ENCODE data around the gene MMP15. TPM values are rescaled to one million over a fixed set of nuclear protein-coding genes. Genes with fewer than 3 reads are reported as not detected.
"Not testable (repeated sequence)": the region's sequence is repeated elsewhere in the genome, so short reads cannot be mapped to it uniquely, and the experiment has no call there.

Gene MMP15
- polyA plus RNA-seq, 1 of the 3 experiments (the other 2 are of a cell fraction), result 3.1 TPM

GRCh38 chr16:58087209-58087913, 61.8 kb downstream of the MMP15 start:
- no peak for DNase-seq
- Histone ChIP-seq H2AFZ (ENCODE audit: low read depth) (no peak overlapping the region), H3K36me3 (replicated peaks in 1 of 2; ENCODE audit: control insufficient read depth in 1 of 2, insufficient read depth in 2 of 2, low read length in 1 of 2) (no peaks in the 10 kb centered on the region), H3K9me3 (no peaks in the 10 kb centered on the region), H3K27ac (ENCODE audit: low read depth in 2 of 2, low read length in 1 of 2) (no peak overlapping the region), H3K27me3 (ENCODE audit: insufficient read depth) (no peaks in the 10 kb centered on the region), H3K9ac (no peak overlapping the region), H3K79me2 (ENCODE audit: insufficient read depth) (no peaks in the 10 kb centered on the region), H3K4me3 (ENCODE audit: low read depth in 2 of 2, low read length in 1 of 2) (no peak overlapping the region), H4K20me1 (ENCODE audit: insufficient read depth) (no peaks in the 10 kb centered on the region), H3K4me2 (no peak overlapping the region), H3K4me1 (ENCODE audit: control insufficient read depth in 1 of 2, insufficient read depth in 2 of 2, low read depth in 1 of 2, low read length in 1 of 2) (no peaks in the 10 kb centered on the region; a peak in 1 of 4 replicates), H3F3A (replicated peaks; ENCODE audit: insufficient read depth) (peaks cover 6% of the 10 kb centered on the region), H3K9me2 (no peaks in the 10 kb centered on the region)
- POLR2A ChIA-PET, result no interaction called here
- TF ChIP-seq FOSL2 (IDR thresholded peaks at IDR 0.05; ENCODE audit: borderline replicate concordance, low read depth) (no peak), CHD2 (IDR thresholded peaks at IDR 0.05; ENCODE audit: low read length, partially characterized antibody) (no peak), USF2 (IDR thresholded peaks at IDR 0.05; ENCODE audit: borderline replicate concordance, low read depth, low read length) (no peak), RCOR1 (IDR thresholded peaks at IDR 0.05; ENCODE audit: low read length) (no peak), NRF1 (IDR thresholded peaks at IDR 0.05; ENCODE audit: low read depth, low read length) (no peak), TCF12 (IDR thresholded peaks at IDR 0.05) (no peak)
- CTCF ChIA-PET, result interaction anchor here (1.4 kb wide), 1 partner anchor 10 kb away, joined by 8 read pairs; no protein-coding TSS in a partner anchor
- WGBS (ENCODE audit: low lambda C conversion rate), result 77% methylated on average over 23 of the region's 23 CpGs

GRCh38 chr16:58088091-58088490, 62.5 kb downstream of the MMP15 start:
- H3F3A ChIP-seq (replicated peaks; ENCODE audit: insufficient read depth), result peaks cover 6% of the 10 kb centered on the region
- H3K9ac ChIP-seq, result no peak overlapping the region
- H3K79me2 ChIP-seq (ENCODE audit: insufficient read depth), result no peaks in the 10 kb centered on the region
- no peak overlapping the region for H3K4me3 ChIP-seq (ENCODE audit: low read depth in 2 of 2, low read length in 1 of 2)
- no peaks in the 10 kb centered on the region for H3K36me3 ChIP-seq (replicated peaks in 1 of 2; ENCODE audit: control insufficient read depth in 1 of 2, insufficient read depth in 2 of 2, low read length in 1 of 2)
- no peak overlapping the region for H2AFZ ChIP-seq (ENCODE audit: low read depth)
- H3K27me3 ChIP-seq (ENCODE audit: insufficient read depth), result no peaks in the 10 kb centered on the region
- 77% methylated on average over 9 of the region's 9 CpGs for WGBS (ENCODE audit: low lambda C conversion rate)
- H3K4me1 ChIP-seq (ENCODE audit: control insufficient read depth in 1 of 2, insufficient read depth in 2 of 2, low read depth in 1 of 2, low read length in 1 of 2), result no peaks in the 10 kb centered on the region; a peak in 1 of 4 replicates
- DNase-seq, result no peak
- H4K20me1 ChIP-seq (ENCODE audit: insufficient read depth), result no peaks in the 10 kb centered on the region
- H3K4me2 ChIP-seq, result no peak overlapping the region
- no peak overlapping the region for H3K27ac ChIP-seq (ENCODE audit: low read depth in 2 of 2, low read length in 1 of 2)
- ChIA-PET CTCF (interaction anchor here (1.1 kb wide), 1 partner anchor 9 kb away, joined by 7 read pairs; no protein-coding TSS in a partner anchor), POLR2A (no interaction called here)
- TF ChIP-seq TEAD4 (IDR thresholded peaks at IDR 0.05; ENCODE audit: borderline replicate concordance, insufficient read depth) (no peak), PBX3 (IDR thresholded peaks at IDR 0.05) (no peak), JUND (IDR thresholded peaks at IDR 0.05) (no peak), MAX (IDR thresholded peaks at IDR 0.05; ENCODE audit: low read depth) (no peak), GATA2 (CRISPR knock-in tag; IDR thresholded peaks at IDR 0.05) (no peak), ELF1 (IDR thresholded peaks at IDR 0.05) (no peak), RFX5 (IDR thresholded peaks at IDR 0.05; ENCODE audit: low read length) (no peak), FOSL2 (IDR thresholded peaks at IDR 0.05; ENCODE audit: borderline replicate concordance, low read depth) (no peak), CHD2 (IDR thresholded peaks at IDR 0.05; ENCODE audit: low read length, partially characterized antibody) (no peak)
- H3K9me3 ChIP-seq, result no peaks in the 10 kb centered on the region
- no peaks in the 10 kb centered on the region for H3K9me2 ChIP-seq

GRCh38 chr16:58090396-58090795, 64.8 kb downstream of the MMP15 start:
- H3K4me3 ChIP-seq (ENCODE audit: low read depth in 2 of 2, low read length in 1 of 2); POLR2A ChIA-PET; H3K4me2 ChIP-seq; H4K20me1 ChIP-seq (ENCODE audit: insufficient read depth); H3F3A ChIP-seq (replicated peaks; ENCODE audit: insufficient read depth); H3K27ac ChIP-seq (ENCODE audit: low read depth in 2 of 2, low read length in 1 of 2); H3K4me1 ChIP-seq (ENCODE audit: control insufficient read depth in 1 of 2, insufficient read depth in 2 of 2, low read depth in 1 of 2, low read length in 1 of 2); DNase-seq; H2AFZ ChIP-seq (ENCODE audit: low read depth); H3K9me2 ChIP-seq; H3K9me3 ChIP-seq; H3K9ac ChIP-seq; H3K79me2 ChIP-seq (ENCODE audit: insufficient read depth); H3K27me3 ChIP-seq (ENCODE audit: insufficient read depth); CTCF ChIA-PET; H3K36me3 ChIP-seq (replicated peaks in 1 of 2; ENCODE audit: control insufficient read depth in 1 of 2, insufficient read depth in 2 of 2, low read length in 1 of 2): not testable (repeated sequence)
- 69% methylated on average over 3 of the region's 3 CpGs for WGBS (ENCODE audit: low lambda C conversion rate)
